SJCRH30 (cell line): Measurements from ENCODE around the gene ECPAS. TPM values are rescaled to one million over a fixed set of nuclear protein-coding genes. Genes with fewer than 3 reads are reported as not detected.

Experiments used
- total RNA-seq: library from RNA; depleted of rRNA; stranded (reverse); fragments of >200 nt; shearing (Covaris generic); gene quantifications from 2 replicates; pipeline ENCODE4 v1.2.3, GENCODE V29; 2014; rRNA removed

Gene ECPAS
- total RNA-seq, 1 experiment from 2014 or later: 123 TPM

Other genes starting within 250 kb of the ECPAS start
- gene OR2K2, start 154.2 kb downstream of the ECPAS start, total RNA-seq: not detected in 2 replicates
- 16.9 and 19.1 TPM in 2 replicates for gene ZNF483, start 40.8 kb upstream of the ECPAS start, total RNA-seq
- gene PTGR1, start 115.3 kb upstream of the ECPAS start, total RNA-seq: 92.3 and 93.5 TPM in 2 replicates
- 14.2 and 15.1 TPM in 2 replicates for gene DNAJC25, start 147.0 kb upstream of the ECPAS start, total RNA-seq
- 188 and 190 TPM in 2 replicates for gene GNG10, start 177.2 kb upstream of the ECPAS start, total RNA-seq